AG04450 (cell line): ENCODE data around the gene CLIP1. TPM values are rescaled to one million over a fixed set of nuclear protein-coding genes. Genes with fewer than 3 reads are reported as not detected.

ENCODE experiments used
- CTCF ChIA-PET: fragments of 300-600, 350-600 bp; formaldehyde crosslinking; extraction: SDS; loops from one replicate; lab custom pipeline; 2022; ENCODE audit warnings: antibody characterized with exemption, inconsistent platforms; lab: Charles Lee
- POLR2A ChIA-PET: fragments of 350-600 bp; formaldehyde crosslinking; extraction: SDS; loops from one replicate; lab custom pipeline; 2021; ENCODE audit warnings: antibody characterized with exemption, inconsistent platforms; lab: Yijun Ruan, JAX
- DNase-seq: peaks from one replicate; pipeline ENCODE4 v3.0.0-alpha.2; 2011; ENCODE audit warnings: low read depth, low spot score
- H3K27ac ChIP-seq: one replicate; pipeline ENCODE4 v1.5.1; 2012; ENCODE audit warnings: low read depth, low read length, control low read depth
- H3K27me3 ChIP-seq: one replicate; pipeline ENCODE4 v1.6.0; 2012; ENCODE audit warnings: low read length; ENCODE audit not compliant: control insufficient read depth, insufficient read depth
- H3K4me3 ChIP-seq: 2 replicates; pipeline ENCODE4 v1.5.1; 2011; ENCODE audit warnings: mild to moderate bottlenecking, low read depth, low read length, control low read depth
- H3K9me3 ChIP-seq: 2 replicates; pipeline ENCODE4 v1.5.1; 2012; ENCODE audit warnings: low read length; ENCODE audit not compliant: control insufficient read depth, insufficient read depth
- polyA plus RNA-seq: library from polyadenylated mRNA; depleted of rRNA; stranded (reverse); fragments of >200 nt; gene quantifications from 2 replicates; pipeline ENCODE4 v1.2.3, GENCODE V29; 2011
- TF ChIP-seq, protein P1 (sequence below): IDR thresholded peaks from 2 replicates; pipeline ENCODE4 v1.5.1; 2011; ENCODE audit warnings: low read depth, low read length, control low read depth, inconsistent platforms

Gene CLIP1
- polyA plus RNA-seq, 1 experiment, result 63.6 TPM

DNA sequence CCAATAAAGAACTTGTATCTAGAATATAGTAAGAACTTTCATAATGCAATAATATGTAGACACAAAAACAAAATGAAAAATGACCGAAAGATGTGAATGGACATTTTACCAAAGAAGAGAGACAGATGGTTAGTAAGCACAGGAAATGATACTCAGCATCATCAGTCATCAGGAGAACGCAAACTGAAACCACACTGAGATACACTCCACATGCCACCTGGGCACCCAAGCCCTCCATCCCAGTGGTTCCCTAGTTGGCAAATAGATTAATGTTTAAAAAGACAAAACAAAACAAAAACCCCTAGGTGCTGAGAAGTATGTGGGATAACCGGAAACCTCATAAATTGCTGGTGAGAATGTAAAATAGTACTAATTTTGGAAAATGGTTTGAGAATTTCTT is 129.4 kb downstream of the CLIP1 start:
- H3K27ac ChIP-seq, result no peak overlapping the region
- H3K9me3 ChIP-seq, result no peaks in the 10 kb centered on the region
- no peak overlapping the region for H3K4me3 ChIP-seq
- ChIA-PET POLR2A (interaction anchor here (0.7 kb wide), 1 partner anchor 14 kb away, joined by 5 read pairs; no protein-coding TSS in a partner anchor), CTCF (no interaction called here)
- TF ChIP-seq, protein P1, sequence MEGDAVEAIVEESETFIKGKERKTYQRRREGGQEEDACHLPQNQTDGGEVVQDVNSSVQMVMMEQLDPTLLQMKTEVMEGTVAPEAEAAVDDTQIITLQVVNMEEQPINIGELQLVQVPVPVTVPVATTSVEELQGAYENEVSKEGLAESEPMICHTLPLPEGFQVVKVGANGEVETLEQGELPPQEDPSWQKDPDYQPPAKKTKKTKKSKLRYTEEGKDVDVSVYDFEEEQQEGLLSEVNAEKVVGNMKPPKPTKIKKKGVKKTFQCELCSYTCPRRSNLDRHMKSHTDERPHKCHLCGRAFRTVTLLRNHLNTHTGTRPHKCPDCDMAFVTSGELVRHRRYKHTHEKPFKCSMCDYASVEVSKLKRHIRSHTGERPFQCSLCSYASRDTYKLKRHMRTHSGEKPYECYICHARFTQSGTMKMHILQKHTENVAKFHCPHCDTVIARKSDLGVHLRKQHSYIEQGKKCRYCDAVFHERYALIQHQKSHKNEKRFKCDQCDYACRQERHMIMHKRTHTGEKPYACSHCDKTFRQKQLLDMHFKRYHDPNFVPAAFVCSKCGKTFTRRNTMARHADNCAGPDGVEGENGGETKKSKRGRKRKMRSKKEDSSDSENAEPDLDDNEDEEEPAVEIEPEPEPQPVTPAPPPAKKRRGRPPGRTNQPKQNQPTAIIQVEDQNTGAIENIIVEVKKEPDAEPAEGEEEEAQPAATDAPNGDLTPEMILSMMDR, result no peak
- no peaks in the 10 kb centered on the region for H3K27me3 ChIP-seq
- DNase-seq, result no peak

DNA sequence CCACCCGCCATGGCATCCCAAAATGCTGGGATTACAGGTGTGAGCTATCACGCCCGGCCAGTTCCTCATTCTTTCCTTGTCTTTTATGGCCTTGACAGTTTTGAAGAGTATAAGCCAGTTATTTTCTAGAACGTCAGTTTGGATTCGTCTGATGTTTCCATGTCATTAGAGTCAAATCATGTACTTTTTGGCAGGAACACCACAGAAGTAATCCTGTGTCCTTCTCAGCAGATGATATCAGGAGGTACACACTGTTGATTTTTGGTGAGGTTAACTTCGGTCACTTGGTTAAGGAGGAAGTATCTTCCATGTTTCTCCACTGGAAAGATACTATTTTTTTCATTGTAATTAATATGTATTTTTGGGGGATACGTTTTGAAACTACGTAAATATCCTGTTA is 131.0 kb downstream of the CLIP1 start:
- Histone ChIP-seq H3K4me3 (no peak overlapping the region), H3K27me3 (no peaks in the 10 kb centered on the region), H3K9me3 (no peaks in the 10 kb centered on the region), H3K27ac (no peak overlapping the region)
- DNase-seq, result no peak
- ChIA-PET CTCF (no interaction called here), POLR2A (no interaction called here)
- TF ChIP-seq, protein P1, result no peak

DNA sequence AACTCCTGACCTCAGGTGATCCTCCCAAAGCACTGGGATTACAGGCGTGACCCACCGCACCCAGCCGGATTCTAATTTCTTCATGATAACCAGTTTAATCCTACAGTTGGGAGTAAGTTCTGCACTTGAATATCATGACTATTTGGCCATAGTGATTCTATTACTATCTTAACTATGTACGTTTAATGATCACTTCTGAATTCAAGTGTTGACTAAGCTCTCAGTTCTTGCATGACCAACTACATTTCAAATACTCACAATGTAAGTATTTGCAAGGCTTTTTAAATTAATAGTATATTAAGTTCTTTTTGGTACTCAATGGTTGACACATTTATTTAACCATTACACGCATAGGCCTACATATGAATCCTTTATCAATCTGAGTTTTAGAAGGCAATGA is 138.8 kb downstream of the CLIP1 start:
- Histone ChIP-seq H3K4me3 (no peak overlapping the region), H3K9me3 (no peaks in the 10 kb centered on the region), H3K27ac (no peak overlapping the region), H3K27me3 (no peaks in the 10 kb centered on the region)
- ChIA-PET POLR2A (no interaction called here), CTCF (interaction anchor here (2.7 kb wide), 1 partner anchor 72 kb away, joined by 15 read pairs; no protein-coding TSS in a partner anchor)
- DNase-seq, result no peak
- TF ChIP-seq, protein P1, result no peak

DNA sequence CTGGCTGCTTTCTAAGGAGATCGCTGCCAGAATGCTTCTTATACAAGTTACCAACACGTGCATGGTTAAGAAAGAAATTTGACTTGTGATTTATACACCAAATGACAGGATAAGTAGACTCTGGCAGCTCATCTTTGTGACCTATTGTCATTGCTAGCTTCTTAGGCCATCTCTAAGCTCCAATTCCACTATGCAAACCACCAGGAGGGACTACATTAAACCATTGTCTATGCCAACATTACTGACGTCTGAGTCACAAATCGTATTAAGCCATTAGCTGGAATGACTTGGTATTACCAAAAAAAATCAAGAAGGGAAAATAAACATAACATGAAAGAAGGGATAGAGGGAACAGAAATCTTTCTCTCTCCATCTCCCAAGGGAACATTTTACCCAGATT is 140.4 kb downstream of the CLIP1 start:
- CTCF ChIA-PET, result interaction anchor here (2.7 kb wide), 1 partner anchor 74 kb away, joined by 15 read pairs; no protein-coding TSS in a partner anchor
- H3K27ac ChIP-seq, result peak overlapping the region; percentile 54
- TF ChIP-seq, protein P1, result 0 out of 2 replicates have a peak, but pooled peaks have one; percentile 7

DNA sequence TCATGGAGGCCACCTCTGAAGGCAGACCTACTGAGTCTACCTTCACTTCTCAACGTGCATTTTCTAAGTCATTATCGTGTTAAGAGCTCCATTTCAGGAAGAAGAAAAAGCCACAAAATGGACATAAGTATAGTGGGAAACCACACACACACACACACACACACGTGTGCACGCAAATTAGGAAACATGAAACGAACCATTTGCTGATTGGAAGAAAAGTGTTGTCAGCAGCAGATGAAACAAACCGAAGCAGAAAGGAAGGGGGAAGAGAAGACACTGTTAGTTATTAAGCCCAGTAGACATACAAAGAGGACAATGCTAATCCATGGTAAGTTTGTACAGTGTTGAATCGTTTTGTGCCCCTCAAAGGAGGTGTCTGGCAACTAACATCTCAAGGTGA is 146.2 kb downstream of the CLIP1 start:
- H3K4me3 ChIP-seq, result no peak overlapping the region
- ChIA-PET POLR2A (no interaction called here), CTCF (no interaction called here)
- TF ChIP-seq, protein P1, result no peak
- DNase-seq, result no peak
- H3K27ac ChIP-seq, result no peak overlapping the region
- H3K27me3 ChIP-seq, result no peaks in the 10 kb centered on the region
- no peaks in the 10 kb centered on the region for H3K9me3 ChIP-seq

More for the DNA sequence above, 140.4 kb downstream of the CLIP1 start:
- Histone ChIP-seq H3K27me3 (no peaks in the 10 kb centered on the region), H3K9me3 (no peaks in the 10 kb centered on the region), H3K4me3 (no peak overlapping the region)
- POLR2A ChIA-PET, result no interaction called here
- DNase-seq, result peak; percentile 45
